GM12865 (cell line): ENCODE data around the gene ZNHIT6.
"Not testable (repeated sequence)": the region's sequence is repeated elsewhere in the genome, so short reads cannot be mapped to it uniquely, and the experiment has no call there.

Source experiments
- DNase-seq: peaks from one replicate; pipeline ENCODE4 v3.0.0; 2010; ENCODE audit warnings: low read depth
- H3K4me3 ChIP-seq: 2 replicates; pipeline ENCODE4 v1.5.1; 2011; ENCODE audit warnings: mild to moderate bottlenecking, low read depth, low read length, control low read depth
- TF ChIP-seq, protein P1 (sequence below): IDR thresholded peaks from 2 replicates; pipeline ENCODE4 v1.5.1; 2011; ENCODE audit warnings: low read length, control low read depth, low read depth, inconsistent platforms; ENCODE audit not compliant: insufficient read depth; ENCODE audit errors: missing control alignments

Gene ZNHIT6

GRCh38 chr1:85656256-85656655 is 52.0 kb downstream of the ZNHIT6 start:
- TF ChIP-seq, protein P1, sequence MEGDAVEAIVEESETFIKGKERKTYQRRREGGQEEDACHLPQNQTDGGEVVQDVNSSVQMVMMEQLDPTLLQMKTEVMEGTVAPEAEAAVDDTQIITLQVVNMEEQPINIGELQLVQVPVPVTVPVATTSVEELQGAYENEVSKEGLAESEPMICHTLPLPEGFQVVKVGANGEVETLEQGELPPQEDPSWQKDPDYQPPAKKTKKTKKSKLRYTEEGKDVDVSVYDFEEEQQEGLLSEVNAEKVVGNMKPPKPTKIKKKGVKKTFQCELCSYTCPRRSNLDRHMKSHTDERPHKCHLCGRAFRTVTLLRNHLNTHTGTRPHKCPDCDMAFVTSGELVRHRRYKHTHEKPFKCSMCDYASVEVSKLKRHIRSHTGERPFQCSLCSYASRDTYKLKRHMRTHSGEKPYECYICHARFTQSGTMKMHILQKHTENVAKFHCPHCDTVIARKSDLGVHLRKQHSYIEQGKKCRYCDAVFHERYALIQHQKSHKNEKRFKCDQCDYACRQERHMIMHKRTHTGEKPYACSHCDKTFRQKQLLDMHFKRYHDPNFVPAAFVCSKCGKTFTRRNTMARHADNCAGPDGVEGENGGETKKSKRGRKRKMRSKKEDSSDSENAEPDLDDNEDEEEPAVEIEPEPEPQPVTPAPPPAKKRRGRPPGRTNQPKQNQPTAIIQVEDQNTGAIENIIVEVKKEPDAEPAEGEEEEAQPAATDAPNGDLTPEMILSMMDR = no peak
- no peak for DNase-seq
- no peak overlapping the region for H3K4me3 ChIP-seq

- TF ChIP-seq, protein P1 = no peak
- DNase-seq = no peak
- H3K4me3 ChIP-seq = no peak overlapping the region
These were observed 52.9 kb downstream of the ZNHIT6 start for GRCh38 chr1:85655315-85655714.

DNA sequence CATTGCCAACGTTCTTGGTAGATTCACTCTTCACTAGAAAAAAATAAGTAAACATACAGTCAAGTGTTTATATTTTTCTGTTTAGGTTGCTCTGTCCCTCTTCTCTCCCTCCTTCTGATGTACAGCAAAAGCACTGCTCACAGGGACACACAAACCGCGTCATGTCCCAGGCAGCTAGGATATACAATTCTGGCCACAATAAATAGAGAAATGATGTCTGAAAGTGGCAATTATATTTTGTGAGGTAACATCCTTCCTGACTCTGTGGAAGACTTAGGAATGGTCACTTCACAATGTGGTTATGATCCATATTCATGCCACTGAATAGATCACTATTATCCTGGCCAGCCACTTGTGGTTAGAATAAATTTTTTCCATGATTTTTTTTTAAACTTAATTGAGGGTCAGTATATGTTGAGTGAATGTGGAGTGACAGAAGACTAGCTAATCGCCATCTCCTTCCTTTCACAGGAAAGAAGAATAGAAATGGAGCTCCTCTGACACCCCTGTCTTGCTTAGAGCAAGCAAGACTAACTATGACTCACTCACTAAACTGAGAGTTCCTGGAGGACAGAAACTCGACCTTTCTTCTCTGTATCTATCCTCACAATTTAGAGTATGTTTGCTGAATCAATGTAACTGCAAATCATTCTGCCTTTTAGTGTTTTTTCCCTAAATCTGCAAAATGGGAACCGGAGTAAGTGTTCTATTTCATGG is 54.0 kb downstream of the ZNHIT6 start:
- no peak for DNase-seq
- TF ChIP-seq, protein P1 = no peak
- H3K4me3 ChIP-seq = no peak overlapping the region

GRCh38 chr1:85652327-85652726 is 55.9 kb downstream of the ZNHIT6 start:
- TF ChIP-seq, protein P1 = no peak
- no peak overlapping the region for H3K4me3 ChIP-seq
- DNase-seq = no peak

GRCh38 chr1:85650645-85651044 is 57.6 kb downstream of the ZNHIT6 start:
- TF ChIP-seq, protein P1 = no peak
- DNase-seq = no peak
- no peak overlapping the region for H3K4me3 ChIP-seq

GRCh38 chr1:85649591-85649990 is 58.6 kb downstream of the ZNHIT6 start:
- DNase-seq = no peak

DNA sequence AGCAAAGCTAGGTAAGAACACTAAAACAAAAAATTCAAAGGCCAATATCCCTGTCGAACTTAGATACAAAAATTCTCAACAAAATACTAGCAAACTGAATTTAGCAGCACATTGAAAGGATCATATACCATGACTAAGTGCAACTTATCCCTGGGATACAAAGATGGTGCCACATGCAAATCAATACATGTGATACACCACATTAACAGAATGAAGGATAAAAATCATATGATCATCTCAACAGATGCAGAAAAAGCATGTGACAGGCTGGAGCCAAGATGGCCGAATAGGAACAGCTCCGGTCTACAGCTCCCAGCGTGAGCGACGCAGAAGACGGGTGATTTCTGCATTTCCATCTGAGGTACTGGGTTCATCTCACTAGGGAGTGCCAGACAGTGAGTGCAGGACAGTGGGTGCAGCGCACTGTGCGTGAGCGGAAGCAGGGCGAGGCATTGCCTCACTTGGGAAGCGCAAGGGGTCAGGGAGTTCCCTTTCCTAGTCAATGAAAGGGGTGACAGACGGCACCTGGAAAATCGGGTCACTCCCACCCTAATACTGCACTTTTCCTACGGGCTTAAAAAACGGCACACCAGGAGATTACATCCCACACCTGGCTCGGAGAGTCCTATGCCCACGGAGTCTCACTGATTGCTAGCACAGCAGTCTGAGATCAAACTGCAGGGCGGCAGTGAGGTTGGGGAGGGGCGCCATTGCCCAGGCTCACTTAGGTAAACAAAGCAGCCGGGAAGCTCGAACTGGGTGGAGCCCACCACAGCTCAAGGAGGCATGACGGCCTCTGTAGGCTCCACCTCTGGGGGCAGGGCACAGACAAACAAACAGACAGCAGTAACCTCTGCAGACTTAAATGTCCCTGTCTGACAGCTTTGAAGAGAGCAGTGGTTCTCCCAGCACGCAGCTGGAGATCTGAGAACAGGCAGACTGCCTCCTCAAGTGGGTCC is 66.4 kb downstream of the ZNHIT6 start:
- DNase-seq, H3K4me3 ChIP-seq: not testable (repeated sequence)

More at GRCh38 chr1:85649591-85649990, 58.6 kb downstream of the ZNHIT6 start:
- no peak overlapping the region for H3K4me3 ChIP-seq
- TF ChIP-seq, protein P1 = no peak

GRCh38 chr1:85639920-85640319 is 68.3 kb downstream of the ZNHIT6 start:
- not testable (repeated sequence) for DNase-seq, H3K4me3 ChIP-seq
